Neural cell (in vitro differentiated cells): ENCODE measurements around the gene ABHD12. TPM values are rescaled to one million over a fixed set of nuclear protein-coding genes. Genes with fewer than 3 reads are reported as not detected.

ENCODE experiments used
- H2AFZ ChIP-seq: fragments of 200-600, 300-800 bp; sonication (generic), shearing (Covaris generic); 2 replicates; pipeline ENCODE4 v1.6.0; 2014; ENCODE audit warnings: low read depth, mild to moderate bottlenecking, antibody characterized with exemption, low read length, moderate library complexity
- H3F3A ChIP-seq: fragments of 200-600 bp; shearing (Covaris generic); 2 replicates; pipeline ENCODE4 v1.6.1; 2016; ENCODE audit warnings: mild to moderate bottlenecking, moderate library complexity, mixed read lengths, antibody characterized with exemption, low read length; ENCODE audit not compliant: insufficient read depth, poor library complexity, severe bottlenecking
- H3K27ac ChIP-seq: fragments of 200-600, 300-800 bp; sonication (generic), shearing (Covaris generic); 2 replicates; pipeline ENCODE4 v1.5.1; 2014; ENCODE audit warnings: mild to moderate bottlenecking, low read length, moderate library complexity
- H3K27me3 ChIP-seq: fragments of 300-800, 200-600 bp; sonication (generic), shearing (Covaris generic); 2 replicates; pipeline ENCODE4 v1.6.0; 2014; ENCODE audit warnings: mild to moderate bottlenecking, low read depth, low read length, moderate library complexity; ENCODE audit not compliant: insufficient read depth
- H3K36me3 ChIP-seq: fragments of 300-800, 200-600 bp; sonication (generic), shearing (Covaris generic); 2 replicates; pipeline ENCODE4 v1.5.1; 2014; ENCODE audit warnings: mild to moderate bottlenecking, antibody characterized with exemption, low read length, moderate library complexity; ENCODE audit not compliant: insufficient read depth
- H3K4me2 ChIP-seq: fragments of 300-800, 200-600 bp; sonication (generic), shearing (Covaris generic); 2 replicates; pipeline ENCODE4 v1.6.0; 2014; ENCODE audit warnings: mild to moderate bottlenecking, low read length
- H3K4me3 ChIP-seq: fragments of 300-800, 200-600 bp; sonication (generic), shearing (Covaris generic); 2 replicates; pipeline ENCODE4 v1.5.1; 2014; ENCODE audit warnings: mild to moderate bottlenecking, low read length, moderate library complexity
- H3K79me2 ChIP-seq: fragments of 200-600 bp; shearing (Covaris generic); replicated peaks from 2 replicates; pipeline ENCODE4 v1.6.0; 2014; ENCODE audit warnings: mild to moderate bottlenecking, low read length, moderate library complexity; ENCODE audit not compliant: insufficient read depth
- H3K9ac ChIP-seq: fragments of 300-800, 200-600 bp; sonication (generic), shearing (Covaris generic); 2 replicates; pipeline ENCODE4 v1.6.1; 2016; ENCODE audit warnings: mild to moderate bottlenecking, low read length, mixed read lengths
- H3K9me2 ChIP-seq: fragments of 200-600 bp; shearing (Covaris generic); 2 replicates; pipeline ENCODE4 v1.6.1; 2016; ENCODE audit warnings: mild to moderate bottlenecking, low read length, mixed read lengths; ENCODE audit not compliant: insufficient read depth
- H3K9me3 ChIP-seq: fragments of 200-600, 300-800 bp; sonication (generic), shearing (Covaris generic); 2 replicates; pipeline ENCODE4 v1.6.1; 2016; ENCODE audit warnings: mild to moderate bottlenecking, mixed run types, low read length, moderate library complexity, mixed read lengths
- H4K20me1 ChIP-seq: fragments of 200-600 bp; shearing (Covaris generic); 2 replicates; pipeline ENCODE4 v1.6.1; 2016; ENCODE audit warnings: mild to moderate bottlenecking, mixed run types; ENCODE audit not compliant: insufficient read depth
- EZH2 ChIP-seq: fragments of 200-600, 300-800 bp; shearing (Covaris generic), sonication (generic); IDR thresholded peaks from 2 replicates; pipeline ENCODE4 v1.6.1; 2014; ENCODE audit warnings: antibody characterized with exemption, low read length, borderline replicate concordance, mild to moderate bottlenecking; ENCODE audit not compliant: insufficient read depth, poor library complexity, severe bottlenecking
- MXI1 ChIP-seq: fragments of 450-650 bp; conservative IDR thresholded peaks from 2 replicates; pipeline ENCODE4 v1.6.1; 2014; ENCODE audit warnings: antibody characterized with exemption, mild to moderate bottlenecking; ENCODE audit not compliant: poor library complexity, severe bottlenecking
- POLR2AphosphoS5 ChIP-seq: IDR thresholded peaks from 2 replicates; pipeline ENCODE4 v1.6.1; 2012
- RAD21 ChIP-seq: fragments of 450-650 bp; conservative IDR thresholded peaks from 2 replicates; pipeline ENCODE4 v1.6.1; 2014; ENCODE audit warnings: antibody characterized with exemption, mild to moderate bottlenecking, moderate library complexity
- REST ChIP-seq: IDR thresholded peaks from 2 replicates; pipeline ENCODE4 v1.6.1; 2012; ENCODE audit warnings: borderline replicate concordance
- SMC3 ChIP-seq: fragments of 450-650 bp; conservative IDR thresholded peaks from 2 replicates; pipeline ENCODE4 v1.6.1; 2014; ENCODE audit warnings: antibody characterized with exemption, mild to moderate bottlenecking, moderate library complexity; ENCODE audit not compliant: poor library complexity
- polyA plus RNA-seq: library from polyadenylated mRNA; depleted of rRNA; stranded (reverse); fragments of >200 nt; gene quantifications from 2 replicates; pipeline ENCODE4 v1.2.3, GENCODE V29; 2014
- TF ChIP-seq, protein P1 (sequence below): fragments of 450-650 bp; IDR thresholded peaks from 2 replicates; pipeline ENCODE4 v1.5.1; 2014; ENCODE audit warnings: antibody characterized with exemption, mild to moderate bottlenecking, moderate library complexity; ENCODE audit not compliant: poor library complexity, severe bottlenecking

Gene ABHD12
- polyA plus RNA-seq, 1 donor from 2014 or later, result 32.3 TPM

DNA sequence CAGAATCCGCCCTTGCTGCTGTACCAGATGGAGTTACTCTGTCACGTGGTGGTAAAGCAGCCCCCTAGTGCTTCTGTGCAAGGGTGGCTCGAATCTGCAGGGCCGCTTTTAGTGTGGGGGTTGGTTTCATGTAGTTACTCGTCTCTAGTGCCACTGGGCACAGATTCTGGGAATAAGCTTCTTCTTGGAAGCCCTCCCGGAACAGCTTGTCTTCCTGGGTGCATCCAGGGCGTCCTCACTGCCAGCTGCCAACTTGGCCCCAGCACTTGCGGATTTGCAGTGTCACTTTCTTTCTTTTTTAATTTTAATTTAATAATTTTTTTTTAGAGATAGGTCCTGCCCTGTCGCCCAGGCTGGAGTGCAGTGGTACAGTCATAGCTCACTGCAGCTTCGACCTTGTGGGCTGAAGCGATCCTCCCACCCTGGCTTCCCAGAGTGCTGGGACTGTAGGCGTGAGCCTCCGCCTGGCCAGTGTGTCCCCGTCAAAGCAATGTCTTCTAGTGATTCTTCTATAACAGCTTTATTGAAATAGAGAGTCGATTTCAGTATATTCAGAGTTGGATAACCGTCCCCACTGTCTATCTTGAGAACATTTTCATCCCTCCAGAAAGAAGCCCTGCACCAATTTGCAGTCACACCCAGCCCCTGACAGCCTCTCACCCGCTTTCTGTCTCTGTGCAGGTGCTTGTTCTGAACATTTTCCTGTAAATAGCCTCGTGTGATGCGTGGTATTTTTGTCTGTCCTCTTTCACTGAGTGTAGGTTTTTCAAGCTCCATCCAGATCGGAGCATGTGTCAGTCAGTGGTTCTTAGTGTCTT lies 116.9 kb downstream of the ABHD12 start:
- peaks cover 7% of the 10 kb centered on the region for H3K36me3 ChIP-seq
- no peak overlapping the region for H3K4me2 ChIP-seq
- H3K27me3 ChIP-seq, result no peaks in the 10 kb centered on the region
- no peak overlapping the region for H3K4me3 ChIP-seq
- no peak overlapping the region for H3K9ac ChIP-seq
- no peaks in the 10 kb centered on the region for H4K20me1 ChIP-seq
- no peak overlapping the region for H3K27ac ChIP-seq
- H2AFZ ChIP-seq, result no peak overlapping the region
- TF ChIP-seq REST (no peak), EZH2 (no peak), POLR2AphosphoS5 (no peak), MXI1 (no peak), RAD21 (no peak)
- TF ChIP-seq, protein P1, sequence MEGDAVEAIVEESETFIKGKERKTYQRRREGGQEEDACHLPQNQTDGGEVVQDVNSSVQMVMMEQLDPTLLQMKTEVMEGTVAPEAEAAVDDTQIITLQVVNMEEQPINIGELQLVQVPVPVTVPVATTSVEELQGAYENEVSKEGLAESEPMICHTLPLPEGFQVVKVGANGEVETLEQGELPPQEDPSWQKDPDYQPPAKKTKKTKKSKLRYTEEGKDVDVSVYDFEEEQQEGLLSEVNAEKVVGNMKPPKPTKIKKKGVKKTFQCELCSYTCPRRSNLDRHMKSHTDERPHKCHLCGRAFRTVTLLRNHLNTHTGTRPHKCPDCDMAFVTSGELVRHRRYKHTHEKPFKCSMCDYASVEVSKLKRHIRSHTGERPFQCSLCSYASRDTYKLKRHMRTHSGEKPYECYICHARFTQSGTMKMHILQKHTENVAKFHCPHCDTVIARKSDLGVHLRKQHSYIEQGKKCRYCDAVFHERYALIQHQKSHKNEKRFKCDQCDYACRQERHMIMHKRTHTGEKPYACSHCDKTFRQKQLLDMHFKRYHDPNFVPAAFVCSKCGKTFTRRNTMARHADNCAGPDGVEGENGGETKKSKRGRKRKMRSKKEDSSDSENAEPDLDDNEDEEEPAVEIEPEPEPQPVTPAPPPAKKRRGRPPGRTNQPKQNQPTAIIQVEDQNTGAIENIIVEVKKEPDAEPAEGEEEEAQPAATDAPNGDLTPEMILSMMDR, result no peak
- no peaks in the 10 kb centered on the region for H3F3A ChIP-seq
- no peaks in the 10 kb centered on the region for H3K9me2 ChIP-seq
- no peaks in the 10 kb centered on the region for H3K9me3 ChIP-seq
- H3K79me2 ChIP-seq, result no peaks in the 10 kb centered on the region

GRCh38 chr20:25273046-25273445 lies 117.6 kb downstream of the ABHD12 start:
- no peaks in the 10 kb centered on the region for H3K9me3 ChIP-seq
- H2AFZ ChIP-seq, result no peak overlapping the region
- H3K27ac ChIP-seq, result no peak overlapping the region
- H3K27me3 ChIP-seq, result no peaks in the 10 kb centered on the region
- H3K4me2 ChIP-seq, result no peak overlapping the region
- H3F3A ChIP-seq, result no peaks in the 10 kb centered on the region
- H4K20me1 ChIP-seq, result no peaks in the 10 kb centered on the region
- H3K4me3 ChIP-seq, result no peak overlapping the region
- no peak overlapping the region for H3K9ac ChIP-seq
- no peaks in the 10 kb centered on the region for H3K79me2 ChIP-seq
- H3K9me2 ChIP-seq, result no peaks in the 10 kb centered on the region
- peaks cover 7% of the 10 kb centered on the region for H3K36me3 ChIP-seq
- no peak for TF ChIP-seq SMC3
- TF ChIP-seq POLR2AphosphoS5, result no peak
